Measurements from ENCODE around the gene ANKRD62.

ANKRD62 gene

GRCh38 chr18:12093520-12094257 lies at the start of gene ANKRD62:
TSS of gene ANKRD62 (plus strand) at chr18:12093843. CDS start at chr18:12094018, 175 bp downstream.
- DNase-seq: no peak

GRCh38 chr18:12044591-12044990 lies 49.1 kb upstream of the ANKRD62 start:
- no peak for DNase-seq

- DNase-seq: no peak
These were observed 47.4 kb upstream of the ANKRD62 start for GRCh38 chr18:12046046-12046750.

- no peak for DNase-seq
These were observed 46.8 kb upstream of the ANKRD62 start for GRCh38 chr18:12046751-12047335.

- no peak for DNase-seq
These were observed 45.4 kb upstream of the ANKRD62 start for GRCh38 chr18:12048010-12048826.

GRCh38 chr18:12048827-12049175 lies 44.8 kb upstream of the ANKRD62 start:
- no peak for DNase-seq

- DNase-seq: no peak
These were observed 43.4 kb upstream of the ANKRD62 start for GRCh38 chr18:12049978-12050811.

GRCh38 chr18:12052866-12053265 lies 40.8 kb upstream of the ANKRD62 start:
- no peak for DNase-seq

- no peak for DNase-seq
These were observed 40.4 kb upstream of the ANKRD62 start for GRCh38 chr18:12053289-12053688.

- DNase-seq: no peak
These were observed 37.4 kb upstream of the ANKRD62 start for GRCh38 chr18:12056034-12056883.

- DNase-seq: no peak
These were observed 36.7 kb upstream of the ANKRD62 start for GRCh38 chr18:12056884-12057402.

- DNase-seq: no peak
These were observed 36.1 kb upstream of the ANKRD62 start for GRCh38 chr18:12057419-12058039.

GRCh38 chr18:12059334-12060181 lies 34.1 kb upstream of the ANKRD62 start:
- no peak for DNase-seq

GRCh38 chr18:12060182-12060870 lies 33.3 kb upstream of the ANKRD62 start:
- DNase-seq: no peak

- no peak for DNase-seq
These were observed 32.0 kb upstream of the ANKRD62 start for GRCh38 chr18:12061685-12062084.

GRCh38 chr18:12062974-12063373 lies 30.7 kb upstream of the ANKRD62 start:
- no peak for DNase-seq

GRCh38 chr18:12064086-12064763 lies 29.4 kb upstream of the ANKRD62 start:
- no peak for DNase-seq

GRCh38 chr18:12065397-12065796 lies 28.2 kb upstream of the ANKRD62 start:
- DNase-seq: no peak
